GM19467 (cell line): ENCODE measurements around the gene UQCC2.
A peak's percentile ranks its signal among the peaks of the same experiment; 100 is the strongest.

Experiments used
- ATAC-seq: cut with Tn5 transposase; IDR thresholded peaks from one replicate; pipeline ENCODE4 v1.9.1; 2021; ENCODE audit warnings: mild to moderate bottlenecking, moderate library complexity; ENCODE audit not compliant: unreplicated experiment

The UQCC2 gene

DNA sequence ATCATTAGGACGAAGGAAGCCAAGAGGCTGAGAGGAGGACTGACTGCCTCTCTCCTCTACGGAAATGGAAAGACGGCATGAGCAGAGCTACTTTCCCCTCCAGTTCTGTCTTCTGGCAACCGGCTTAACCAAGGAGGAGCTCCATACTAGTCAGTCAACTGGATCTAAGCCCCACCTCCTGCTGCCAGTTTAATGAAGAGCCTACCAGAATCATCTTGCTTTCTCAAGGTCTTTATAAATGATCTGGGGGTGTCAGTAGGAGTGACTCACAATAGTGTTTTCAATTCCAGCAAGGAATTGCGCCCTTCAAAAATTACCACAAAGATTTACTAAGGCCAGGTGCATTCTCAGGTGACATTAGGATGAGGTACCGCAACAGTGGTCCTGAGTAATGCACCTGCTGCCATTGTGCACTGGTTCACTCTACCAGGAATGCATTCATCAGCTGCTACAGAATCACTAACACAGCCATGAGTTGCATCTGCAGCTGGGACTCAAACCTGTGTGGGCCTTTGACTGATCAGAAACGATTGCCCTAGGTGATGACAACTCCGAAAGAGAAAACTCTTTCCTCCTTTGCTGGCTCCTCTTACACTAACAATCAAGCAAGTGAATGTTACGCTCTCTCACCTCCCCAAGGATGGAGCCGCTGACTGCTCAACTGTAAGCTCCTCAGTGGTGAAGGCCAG is 2.8 kb downstream of the UQCC2 start:
- no peak for ATAC-seq

DNA sequence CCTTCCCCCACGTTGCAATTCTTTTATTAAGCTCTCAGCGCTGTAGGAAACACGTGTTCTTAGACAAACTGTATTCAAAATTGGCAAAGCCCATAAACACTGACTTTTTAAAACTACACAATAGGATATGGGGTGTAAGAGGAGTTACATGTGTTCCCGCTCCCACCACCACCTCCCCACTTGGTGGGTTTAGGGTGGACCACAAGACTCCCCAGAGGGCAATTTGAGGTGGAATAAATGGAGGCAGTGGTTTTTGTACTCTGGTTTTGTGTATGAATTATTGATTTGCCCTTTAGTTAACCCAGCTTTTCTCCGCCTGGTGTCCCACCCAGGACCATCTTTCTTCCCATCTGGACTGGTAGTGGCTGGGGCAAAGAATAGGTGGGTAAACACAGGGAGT is 3.7 kb downstream of the UQCC2 start:
- no peak for ATAC-seq

DNA sequence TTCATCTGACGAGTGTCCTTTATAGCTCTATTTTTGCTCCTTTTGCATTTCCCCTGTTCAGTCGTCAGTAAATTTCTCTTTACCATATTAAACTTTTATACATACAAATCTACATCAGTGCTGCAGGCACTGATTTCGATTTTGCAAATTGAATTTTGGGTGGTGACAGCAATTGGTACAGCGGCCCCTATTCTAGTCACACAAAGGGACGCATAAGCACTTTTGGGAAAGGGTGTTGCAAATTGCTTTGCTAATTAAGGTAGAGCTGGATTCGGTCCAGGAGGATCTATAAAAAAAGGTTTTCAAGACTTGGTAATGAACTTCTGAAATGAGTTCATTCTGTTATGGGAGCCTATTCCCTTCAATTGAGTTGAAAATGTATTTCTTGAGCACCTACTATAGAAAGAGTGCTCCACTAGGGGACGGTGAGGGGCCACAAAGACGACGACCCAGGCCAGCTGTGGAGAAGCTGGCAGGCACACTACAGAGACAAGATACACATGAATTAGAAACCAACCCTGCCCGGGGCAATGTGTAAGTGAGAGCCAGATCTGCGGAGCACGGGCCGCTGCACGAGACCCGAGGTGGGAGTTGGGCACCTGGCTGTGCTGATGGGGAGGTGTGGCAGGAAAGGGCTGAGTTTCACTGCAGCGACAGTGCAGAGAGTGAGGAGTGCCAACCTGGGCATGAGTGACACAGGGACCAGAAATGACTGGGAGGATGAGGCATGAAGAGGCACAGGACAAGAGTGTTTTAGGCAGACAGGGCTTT is 5.4 kb downstream of the UQCC2 start:
- ATAC-seq = no peak

DNA sequence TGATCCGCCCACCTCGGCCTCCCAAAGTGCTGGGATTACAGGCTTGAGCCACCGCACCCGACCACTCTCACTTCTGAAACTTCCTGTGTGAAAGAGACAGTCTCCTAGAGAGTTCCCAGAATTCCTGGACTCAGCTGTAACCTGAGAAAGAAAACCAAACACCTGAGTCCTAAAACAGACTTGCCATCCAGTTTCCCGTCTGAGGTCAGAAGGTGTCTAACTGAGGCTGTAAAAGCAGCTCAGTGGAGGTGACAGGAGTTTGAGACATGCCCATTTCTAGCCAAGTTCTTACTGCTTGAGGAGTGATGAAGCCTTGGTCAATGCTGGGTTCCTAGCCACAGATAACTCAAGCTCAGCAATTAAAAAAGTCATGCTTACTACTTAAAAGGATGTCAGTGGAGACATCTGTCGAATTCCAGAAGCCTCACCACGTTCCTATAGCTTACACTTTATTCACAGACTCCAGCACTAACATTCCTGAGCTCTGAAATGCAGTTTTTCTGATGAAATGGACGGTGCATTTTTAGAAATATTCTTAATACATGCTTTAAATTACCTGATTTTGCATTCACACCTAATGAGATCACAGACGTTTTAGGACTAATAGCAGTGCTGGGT is 6.1 kb downstream of the UQCC2 start:
- ATAC-seq = no peak

DNA sequence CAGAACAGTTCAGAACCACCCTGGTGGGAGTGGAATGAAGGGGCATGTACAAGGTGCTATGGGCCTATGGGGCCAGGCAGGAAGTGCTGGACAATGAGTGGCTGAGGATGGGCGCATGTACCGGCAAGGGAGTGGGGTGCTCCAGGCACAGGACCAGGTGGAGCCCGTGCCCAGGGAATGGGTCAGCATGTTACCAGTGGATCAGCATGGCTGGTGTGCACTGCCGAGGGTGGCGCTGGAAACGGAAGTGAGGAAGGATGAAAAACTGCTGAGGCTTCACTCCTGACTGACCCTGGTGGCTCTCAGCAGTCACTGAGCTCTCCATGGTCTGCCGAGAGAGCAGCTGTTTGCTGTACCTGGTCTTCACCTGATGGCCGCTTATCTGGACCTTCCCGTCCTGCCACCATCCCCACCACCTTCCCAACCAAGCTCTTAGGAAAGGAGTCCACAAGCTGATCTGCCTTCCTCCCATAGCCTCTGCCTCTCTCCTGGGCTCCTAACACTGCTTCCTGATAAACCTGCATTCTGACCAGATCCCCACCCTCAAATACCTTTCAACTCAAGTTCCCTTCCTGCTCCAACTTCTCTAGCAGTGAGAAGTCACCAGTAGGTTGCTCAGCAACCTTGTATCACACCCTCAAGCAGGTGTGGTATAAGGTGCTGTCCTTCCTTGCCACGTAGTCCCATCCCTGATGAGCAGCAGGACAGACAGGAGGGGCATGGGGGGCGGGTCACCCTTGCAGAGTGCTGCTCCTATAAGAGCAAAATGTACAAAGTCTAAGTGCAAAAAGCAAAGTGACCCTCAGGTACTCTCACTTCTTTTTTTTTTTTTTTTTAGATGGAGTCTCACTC is 7.1 kb downstream of the UQCC2 start:
- ATAC-seq = no peak

DNA sequence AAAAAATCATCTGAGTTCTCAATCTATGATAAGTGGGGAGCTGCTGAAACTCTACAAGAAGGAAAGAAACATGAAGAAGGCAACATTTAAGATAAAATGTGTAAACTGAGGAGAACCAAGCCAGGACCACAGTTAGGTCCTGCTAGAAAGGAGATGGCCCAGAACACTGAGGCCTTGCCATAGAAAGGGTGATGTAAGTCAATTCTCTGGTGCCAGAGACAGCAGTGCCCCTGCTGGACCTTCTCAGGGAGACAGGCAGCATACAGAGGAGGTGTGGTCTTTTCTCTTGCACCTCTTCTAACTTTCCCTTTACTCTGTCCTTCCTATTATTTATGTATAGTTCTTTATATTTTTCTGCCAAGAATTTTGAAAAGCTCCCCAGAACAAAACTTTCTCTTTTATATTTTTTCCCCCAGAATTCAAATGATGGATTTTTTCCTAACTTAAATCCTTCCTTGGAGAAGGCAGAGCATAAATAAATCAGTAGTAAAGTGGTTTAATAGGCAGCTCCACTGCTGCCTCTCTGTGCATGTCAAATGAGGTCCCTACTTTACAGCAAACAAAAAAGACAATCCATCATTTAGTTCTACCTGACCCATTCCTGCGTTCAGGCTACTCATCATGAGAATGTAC is 9.0 kb downstream of the UQCC2 start:
- ATAC-seq = no peak

DNA sequence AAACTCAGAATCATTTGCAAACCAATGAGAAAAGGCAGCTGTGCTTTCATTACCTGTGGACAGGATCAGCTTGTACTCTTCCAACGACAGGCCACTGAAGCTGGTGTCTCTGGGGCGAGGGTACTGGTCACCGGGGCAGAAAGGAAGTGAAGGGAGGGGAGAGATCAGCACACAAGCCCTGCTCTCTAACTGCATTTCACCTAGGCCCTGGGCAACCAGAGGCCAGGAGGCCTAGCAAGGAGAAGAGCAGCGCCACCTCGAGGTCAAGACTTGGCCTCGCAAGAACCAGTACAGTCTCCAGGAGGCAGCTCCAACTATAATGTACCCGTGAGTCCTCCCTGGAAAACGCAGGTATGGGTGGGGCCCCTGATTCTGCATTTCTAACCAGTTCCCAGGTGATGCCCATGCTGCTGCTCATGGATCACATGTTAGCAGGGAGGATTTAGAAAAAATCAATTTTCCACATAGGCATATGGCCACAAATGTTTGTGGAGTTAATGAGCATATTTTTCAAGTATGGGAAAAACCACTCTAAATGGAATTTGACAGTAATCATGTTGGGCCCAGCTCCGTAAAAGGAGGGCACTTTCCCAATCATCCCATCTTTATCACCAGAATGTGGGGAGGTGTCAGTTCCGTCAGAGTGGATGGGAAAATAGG is 11.0 kb downstream of the UQCC2 start:
- ATAC-seq = peak; percentile 53

DNA sequence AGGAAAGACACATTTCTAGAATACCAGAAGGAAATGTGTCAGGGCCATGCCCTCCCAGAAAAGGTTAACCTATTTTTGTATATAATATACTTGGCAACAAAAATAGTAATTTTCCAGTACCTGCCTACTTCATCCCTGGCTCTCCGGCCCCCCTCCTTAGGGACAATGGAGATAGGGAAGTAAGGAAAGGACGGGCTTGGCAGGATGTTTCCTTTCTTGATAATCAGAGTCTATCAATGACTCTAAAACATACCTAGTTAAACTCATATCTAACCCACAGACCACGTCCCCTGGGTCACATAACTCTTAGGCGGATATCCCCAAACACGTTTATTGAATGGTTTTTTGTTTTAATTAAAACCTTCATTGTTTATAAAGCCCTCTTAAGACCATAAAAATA is 11.8 kb downstream of the UQCC2 start:
- no peak for ATAC-seq

DNA sequence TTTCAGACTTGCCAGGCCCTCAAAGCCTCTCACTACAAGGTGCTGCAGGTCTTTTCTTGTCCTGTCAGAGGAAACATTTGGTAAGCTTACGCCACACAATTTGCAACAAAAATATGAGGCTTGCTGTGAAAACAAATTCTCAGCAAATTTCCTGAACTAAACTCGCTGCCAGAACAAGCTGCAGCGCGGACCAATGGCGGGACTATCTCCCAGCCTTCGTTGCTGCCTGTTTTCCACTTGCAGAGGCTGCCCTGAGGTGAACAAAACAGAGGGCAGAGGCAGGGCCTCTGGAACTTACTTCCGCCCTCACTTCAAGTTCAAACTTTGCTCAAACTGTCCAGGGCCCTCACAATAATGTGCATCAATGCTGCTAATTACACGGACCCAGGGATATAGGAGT is 12.4 kb downstream of the UQCC2 start:
- no peak for ATAC-seq

DNA sequence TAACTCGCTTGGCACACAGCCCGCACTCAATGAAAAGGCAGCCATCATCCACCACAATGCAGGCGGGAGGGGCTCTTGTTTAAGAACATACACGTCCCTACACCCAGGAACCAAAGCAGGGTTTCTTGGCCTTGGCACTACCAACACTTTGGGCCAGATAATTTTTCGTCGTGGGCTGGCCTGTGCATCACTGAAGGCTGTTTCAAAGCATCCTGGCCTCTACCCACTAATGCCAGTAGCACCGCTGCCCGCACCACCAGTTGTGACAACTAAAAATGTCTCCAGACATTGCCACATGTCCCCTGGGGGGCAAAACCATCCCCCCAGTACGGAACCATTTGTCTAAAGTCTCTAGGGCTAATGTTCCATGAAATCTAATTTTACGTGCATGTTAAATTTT is 13.0 kb downstream of the UQCC2 start:
- ATAC-seq = no peak

DNA sequence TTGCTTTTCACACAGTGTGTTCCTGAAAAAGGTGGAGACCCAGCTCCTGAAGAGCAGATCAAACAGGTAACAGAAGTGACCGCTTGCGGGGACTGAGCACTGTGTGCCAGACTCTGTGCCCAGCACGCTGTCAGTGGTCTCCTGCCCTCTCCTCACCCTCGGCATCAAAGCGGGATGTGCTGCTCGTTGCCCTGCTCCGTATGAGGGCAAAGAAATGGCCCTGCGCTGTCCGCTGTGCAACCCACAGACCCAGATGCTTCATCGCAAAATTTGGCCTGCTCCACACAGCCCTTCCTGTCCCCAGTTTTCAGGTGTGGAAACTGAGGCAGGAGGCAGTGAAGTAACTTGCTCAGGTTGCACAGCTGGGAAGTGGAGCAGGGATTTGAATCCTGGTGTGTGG is 13.7 kb downstream of the UQCC2 start:
- no peak for ATAC-seq

DNA sequence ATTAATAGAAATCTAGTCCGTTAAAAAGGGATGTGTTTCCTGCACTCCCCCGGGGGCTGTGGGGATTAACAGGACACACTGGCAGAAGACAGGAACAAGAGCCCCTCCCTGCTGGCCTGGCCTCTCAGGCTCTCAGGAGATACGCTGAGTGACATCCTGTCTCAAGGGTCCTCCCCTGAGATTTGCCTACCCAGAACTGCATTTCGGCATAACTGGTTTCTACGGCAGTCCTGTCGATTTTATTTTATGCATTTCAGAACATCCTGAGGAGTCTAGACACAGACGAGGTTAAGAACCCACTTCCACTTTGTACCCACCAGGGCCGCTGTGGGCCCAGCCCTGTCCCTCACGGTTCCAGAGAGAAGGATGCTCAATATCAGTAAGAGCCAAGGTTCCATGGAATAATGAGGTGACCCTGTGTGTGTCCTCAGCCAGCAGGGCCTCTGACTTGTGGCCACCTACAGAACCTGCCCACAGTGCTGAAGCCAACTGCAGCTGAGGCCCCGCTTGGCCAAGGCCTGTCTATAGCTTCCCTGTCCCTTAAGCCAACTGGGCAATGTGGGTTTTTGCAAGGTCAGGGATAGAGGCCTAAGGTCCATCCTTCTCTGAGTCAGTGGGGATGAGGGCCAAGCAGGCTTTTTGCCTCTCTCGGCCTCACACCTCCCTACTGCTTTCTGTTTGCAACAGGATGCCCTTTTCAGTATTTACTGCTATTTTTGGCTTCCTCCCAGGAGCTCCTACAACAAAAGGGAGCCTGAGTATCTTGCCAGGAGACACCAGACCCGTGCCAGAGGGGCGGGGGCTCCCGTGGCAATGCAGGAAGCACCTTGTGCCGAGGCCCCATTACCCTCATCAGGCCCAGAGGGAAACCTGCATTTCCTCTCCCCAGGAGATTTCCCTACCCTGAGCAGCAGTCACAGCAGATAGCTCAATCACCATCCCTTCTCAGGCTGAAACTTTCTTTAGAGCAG is 14.7 kb downstream of the UQCC2 start:
- no peak for ATAC-seq

DNA sequence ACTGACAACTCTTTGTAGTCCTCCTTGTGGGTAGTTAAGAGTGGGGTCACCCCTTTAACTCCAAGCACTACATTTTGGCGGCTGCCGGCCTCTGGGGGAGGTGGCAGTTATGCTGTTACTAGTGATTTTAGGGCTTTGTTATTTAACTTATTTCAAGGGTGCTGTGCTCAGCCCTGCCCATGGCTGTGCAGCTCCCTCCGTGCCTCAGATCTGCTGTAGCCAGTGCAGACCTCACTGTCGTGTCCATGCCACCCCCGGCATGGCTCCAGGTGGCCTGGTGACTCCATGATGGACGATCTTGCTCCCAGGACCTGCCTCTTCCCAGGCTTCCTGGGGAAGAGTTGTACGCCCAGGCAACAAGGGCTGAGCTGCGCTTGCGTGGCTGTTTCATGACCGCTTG is 15.4 kb downstream of the UQCC2 start:
- no peak for ATAC-seq

DNA sequence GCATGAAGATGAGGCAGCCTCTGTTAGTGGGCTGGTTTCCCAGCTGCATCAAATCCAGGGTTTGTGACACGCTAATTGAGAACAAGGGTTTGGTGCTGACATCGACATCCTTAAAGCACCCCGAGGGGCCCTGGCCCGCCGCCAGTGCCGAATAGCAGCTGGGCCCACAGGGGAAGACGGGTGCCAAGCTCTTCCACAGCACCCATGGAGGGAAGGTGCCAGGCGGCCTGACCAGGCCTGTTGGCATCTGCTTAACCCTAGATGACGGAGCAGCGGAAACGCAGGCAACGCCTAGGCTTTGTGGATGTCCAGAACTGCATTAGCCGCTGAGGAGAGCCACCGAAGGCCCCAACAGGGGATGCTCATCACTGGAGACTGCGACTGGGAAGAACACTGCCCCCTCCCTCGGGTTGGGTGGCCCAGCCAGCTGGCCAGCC is 16.0 kb downstream of the UQCC2 start:
- no peak for ATAC-seq

DNA sequence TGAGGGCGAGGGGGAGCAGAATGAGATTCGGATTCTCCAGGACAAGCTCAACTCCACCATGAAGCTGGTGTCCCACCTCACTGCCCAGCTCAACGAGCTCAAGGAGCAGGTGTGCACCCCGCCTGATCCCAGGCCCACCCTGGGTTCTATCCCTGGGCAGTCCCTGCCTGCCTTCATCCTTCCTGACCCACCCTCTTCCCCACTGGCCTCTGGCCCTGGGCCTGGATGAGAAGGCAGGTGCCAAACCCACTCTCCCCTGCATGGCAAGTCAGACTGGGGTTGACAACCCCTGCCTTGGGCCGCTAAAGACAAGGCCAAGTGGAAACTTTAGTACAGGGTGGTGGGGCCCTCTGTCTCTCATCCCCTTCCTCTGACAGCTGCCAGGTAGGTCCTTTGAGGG is 16.5 kb downstream of the UQCC2 start:
- no peak for ATAC-seq

DNA sequence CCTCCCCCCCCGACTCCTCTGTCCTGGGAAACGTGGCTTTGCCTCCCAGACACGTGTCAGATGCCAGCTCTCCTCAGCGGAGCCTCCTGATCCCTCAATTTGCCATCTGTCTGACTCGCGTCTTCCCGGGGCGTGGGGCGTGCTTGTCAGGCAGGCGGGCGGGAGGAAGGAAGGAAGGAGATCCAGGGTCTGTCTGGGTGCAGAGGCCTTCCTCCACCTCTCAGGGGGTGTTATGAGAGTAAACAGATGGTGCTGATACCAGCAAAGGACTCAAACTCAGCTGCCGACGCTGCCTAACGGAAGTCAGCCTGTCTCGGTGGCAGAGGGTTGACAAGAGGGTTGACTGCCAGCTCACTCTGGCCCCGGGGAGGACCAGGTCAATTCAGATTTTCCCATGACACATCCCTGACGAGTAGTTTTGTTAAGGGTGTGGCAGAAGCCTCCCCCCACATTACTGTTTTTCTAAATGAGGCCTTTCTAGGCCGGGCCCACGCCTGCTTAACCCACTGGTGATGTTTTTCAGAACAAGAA is 17.0 kb downstream of the UQCC2 start:
- no peak for ATAC-seq

DNA sequence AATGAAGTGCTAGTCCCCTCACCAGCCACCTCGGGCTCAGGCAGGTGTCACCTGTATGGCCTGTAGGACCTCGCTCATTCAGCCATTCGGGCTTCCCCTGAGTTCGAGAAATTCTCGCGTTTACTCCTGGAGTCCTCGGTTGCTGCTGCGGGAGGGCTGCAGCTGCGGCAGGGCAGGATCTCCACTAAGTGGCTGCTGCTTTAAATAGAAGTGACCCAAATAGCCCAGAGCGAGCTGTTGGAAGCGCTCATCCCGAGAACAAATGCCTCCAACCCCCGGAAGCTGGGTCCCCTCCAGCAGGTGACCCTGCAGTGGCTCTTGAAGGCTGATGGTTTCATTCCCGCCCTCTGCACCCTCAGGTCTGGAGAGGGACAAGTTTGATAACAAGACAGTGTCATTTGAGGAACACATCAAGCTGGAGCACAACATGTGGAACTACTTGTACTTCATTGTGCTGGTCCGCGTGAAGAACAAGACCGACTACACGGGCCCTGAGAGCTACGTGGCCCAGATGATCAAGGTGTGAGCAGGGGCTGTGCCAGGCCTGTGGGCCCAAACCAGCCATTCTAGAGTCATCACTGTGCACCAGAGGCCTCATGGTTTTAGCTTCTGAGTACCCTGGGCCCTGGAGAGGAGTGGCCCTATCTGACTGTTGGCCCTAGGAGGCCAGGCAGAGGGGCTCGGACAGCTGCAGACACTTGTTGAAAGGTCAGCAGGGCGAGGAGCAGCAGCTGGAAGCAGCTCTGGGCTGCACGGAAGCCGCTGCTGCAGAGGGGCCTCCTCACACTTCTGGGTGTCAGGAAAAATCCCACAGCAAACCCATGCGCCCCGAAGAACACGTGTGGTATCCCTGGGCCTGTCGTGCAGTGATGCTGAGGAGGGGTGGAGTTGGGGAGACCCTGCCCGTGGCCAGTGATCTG is 18.1 kb downstream of the UQCC2 start:
- no peak for ATAC-seq

DNA sequence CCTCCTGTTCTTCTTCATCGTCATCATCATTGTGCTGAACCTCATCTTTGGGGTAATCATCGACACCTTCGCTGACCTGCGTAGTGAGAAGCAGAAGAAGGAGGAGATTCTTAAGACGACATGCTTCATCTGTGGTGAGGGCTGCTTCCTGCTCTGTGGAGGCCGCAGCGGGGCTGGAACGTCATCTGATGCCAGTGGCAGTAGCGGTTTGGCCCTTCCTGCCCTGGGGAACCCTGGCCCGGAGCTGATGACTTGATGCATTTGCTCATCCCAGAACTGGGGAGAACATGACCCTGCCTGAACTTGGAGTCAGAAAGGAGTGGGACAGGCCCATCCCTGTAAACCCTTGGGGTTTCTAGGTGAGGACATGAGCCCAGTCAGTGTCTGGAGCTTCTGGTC is 18.7 kb downstream of the UQCC2 start:
- no peak for ATAC-seq
